SK-N-SH (cell line): ENCODE measurements around the gene AGK. TPM values are rescaled to one million over a fixed set of nuclear protein-coding genes. Genes with fewer than 3 reads are reported as not detected.

Experiments
- CTCF ChIA-PET: fragments of 300-600, 350-600 bp; formaldehyde crosslinking; extraction: SDS; loops from one replicate; lab custom pipeline; 2021; lab: Yijun Ruan, JAX
- POLR2A ChIA-PET: fragments of 350-600 bp; sonication (Branson Sonifier 250); formaldehyde crosslinking; extraction: SDS; loops from one replicate; lab custom pipeline; 2020; ENCODE audit warnings: antibody characterized with exemption, inconsistent platforms; lab: Yijun Ruan, JAX
- DNase-seq: peaks from one replicate; pipeline ENCODE4 v3.0.0; 2012
- H2AFZ ChIP-seq: fragments of 200-600 bp; sonication (generic); 2 replicates; pipeline ENCODE4 v1.8.1; 2016; ENCODE audit warnings: antibody characterized with exemption, mild to moderate bottlenecking, low read depth
- H3F3A ChIP-seq: fragments of 200-600 bp; sonication (generic); replicated peaks from 2 replicates; pipeline ENCODE3; 2016; ENCODE audit warnings: antibody characterized with exemption, mild to moderate bottlenecking; ENCODE audit not compliant: insufficient read depth
- H3K27ac ChIP-seq, 2 experiments: fragments of 200-500 bp in 1 of 2; fragments of 200-600 bp in 1 of 2; sonication (Bioruptor generic) in 1 of 2; sonication (generic), shearing (Covaris generic) in 1 of 2; 2 replicates each; pipeline versions ENCODE4 v1.5.1 to v1.6.1; 2014 to 2016; ENCODE audit warnings: low read depth in 2 of 2, inconsistent platforms in 1 of 2, low read length in 1 of 2, mild to moderate bottlenecking in 1 of 2, mixed read lengths in 1 of 2
- H3K27me3 ChIP-seq: fragments of 200-600 bp; sonication (generic), shearing (Covaris generic); 2 replicates; pipeline ENCODE4 v1.6.1; 2016; ENCODE audit warnings: mixed run types; ENCODE audit not compliant: insufficient read depth
- H3K36me3 ChIP-seq, 2 experiments: fragments of 200-500 bp in 1 of 2; fragments of 200-600 bp in 1 of 2; sonication (Bioruptor generic) in 1 of 2; sonication (generic) in 1 of 2; replicated peaks in 1 of 2; 2 replicates each; pipeline versions ENCODE3 to v1.5.1; 2014 to 2016; ENCODE audit warnings: low read length in 1 of 2, mild to moderate bottlenecking in 1 of 2; ENCODE audit not compliant: insufficient read depth in 2 of 2, control insufficient read depth in 1 of 2
- H3K4me1 ChIP-seq, 2 experiments: fragments of 200-500 bp in 1 of 2; fragments of 200-600 bp in 1 of 2; sonication (Bioruptor generic) in 1 of 2; sonication (generic), shearing (Covaris generic) in 1 of 2; 2 replicates each; pipeline versions ENCODE4 v1.5.1 to v1.6.1; 2014 to 2016; ENCODE audit warnings: low read depth in 1 of 2, low read length in 1 of 2, mixed run types in 1 of 2; ENCODE audit not compliant: insufficient read depth in 2 of 2, control insufficient read depth in 1 of 2
- H3K4me2 ChIP-seq: fragments of 200-600 bp; sonication (generic), shearing (Covaris generic); 2 replicates; pipeline ENCODE4 v1.6.1; 2017; ENCODE audit warnings: mixed run types
- H3K4me3 ChIP-seq, 2 experiments: fragments of 200-500 bp in 1 of 2; fragments of 200-600 bp in 1 of 2; sonication (Bioruptor generic) in 1 of 2; sonication (generic), shearing (Covaris generic) in 1 of 2; 2 replicates each; pipeline versions ENCODE4 v1.5.1 to v1.8.1; 2014 to 2016; ENCODE audit warnings: low read depth in 2 of 2, inconsistent platforms in 1 of 2, low read length in 1 of 2, mild to moderate bottlenecking in 1 of 2, mixed read lengths in 1 of 2, moderate library complexity in 1 of 2
- H3K79me2 ChIP-seq: fragments of 200-600 bp; sonication (generic); 2 replicates; pipeline ENCODE4 v1.8.1; 2017; ENCODE audit warnings: mild to moderate bottlenecking; ENCODE audit not compliant: insufficient read depth
- H3K9ac ChIP-seq: fragments of 200-600 bp; sonication (generic); 2 replicates; pipeline ENCODE4 v1.6.1; 2017; ENCODE audit warnings: mixed run types
- H3K9me2 ChIP-seq: fragments of 200-600 bp; sonication (generic); 2 replicates; pipeline ENCODE4 v1.6.1; 2017; ENCODE audit warnings: mixed run types
- H3K9me3 ChIP-seq: fragments of 200-600 bp; sonication (generic); 2 replicates; pipeline ENCODE4 v1.6.1; 2017; ENCODE audit warnings: mixed run types, mild to moderate bottlenecking, moderate library complexity
- H4K20me1 ChIP-seq: fragments of 200-600 bp; sonication (generic); 2 replicates; pipeline ENCODE4 v1.6.1; 2017; ENCODE audit warnings: mild to moderate bottlenecking, mixed run types; ENCODE audit not compliant: insufficient read depth
- EZH2phosphoT487 ChIP-seq: fragments of 200-600 bp; sonication (generic); IDR thresholded peaks from 2 replicates; pipeline ENCODE4 v1.6.1; 2017; ENCODE audit warnings: low read depth, mixed run types, mild to moderate bottlenecking, antibody characterized with exemption, moderate library complexity, borderline replicate concordance
- FOSL2 ChIP-seq: IDR thresholded peaks from 2 replicates; pipeline ENCODE4 v1.4.0; 2012; ENCODE audit warnings: low read depth, mild to moderate bottlenecking, moderate library complexity, borderline replicate concordance
- FOXM1 ChIP-seq: IDR thresholded peaks from 2 replicates; pipeline ENCODE4 v1.4.0; 2012; ENCODE audit warnings: low read depth, mild to moderate bottlenecking
- GABPA ChIP-seq: IDR thresholded peaks from 2 replicates; pipeline ENCODE4 v1.4.0; 2012; ENCODE audit warnings: low read depth, mild to moderate bottlenecking
- GATA2 ChIP-seq: sonication (generic); formaldehyde crosslinking; IDR thresholded peaks from 2 replicates; pipeline ENCODE4 v1.5.0; 2020; ENCODE audit warnings: mild to moderate bottlenecking, missing genetic modification reagents
- JUND ChIP-seq: IDR thresholded peaks from 2 replicates; pipeline ENCODE4 v1.4.0; 2012
- MAX ChIP-seq: IDR thresholded peaks from 2 replicates; pipeline ENCODE4 v1.4.0; 2012; ENCODE audit warnings: low read depth
- MXI1 ChIP-seq: IDR thresholded peaks from 2 replicates; pipeline ENCODE4 v1.6.1; 2012; ENCODE audit warnings: mild to moderate bottlenecking, low read depth, low read length, improper control_type of control experiment
- NFIC ChIP-seq: IDR thresholded peaks from 2 replicates; pipeline ENCODE4 v1.4.0; 2012; ENCODE audit warnings: borderline replicate concordance
- NRF1 ChIP-seq: IDR thresholded peaks from 2 replicates; pipeline ENCODE4 v1.6.1; 2012; ENCODE audit warnings: low read depth, mild to moderate bottlenecking, low read length
- PBX3 ChIP-seq: IDR thresholded peaks from 2 replicates; pipeline ENCODE4; 2012
- REST ChIP-seq: IDR thresholded peaks from 2 replicates; pipeline ENCODE4 v1.6.1; 2012; ENCODE audit warnings: mild to moderate bottlenecking, low read depth, low read length, moderate library complexity
- SIN3A ChIP-seq: IDR thresholded peaks from 2 replicates; pipeline ENCODE4 v1.6.1; 2012; ENCODE audit warnings: low read depth, mild to moderate bottlenecking, low read length, moderate library complexity, borderline replicate concordance
- SMC3 ChIP-seq: IDR thresholded peaks from 2 replicates; pipeline ENCODE4 v1.6.1; 2012; ENCODE audit warnings: low read depth, low read length, improper control_type of control experiment
- TAF1 ChIP-seq: IDR thresholded peaks from 2 replicates; pipeline ENCODE4 v1.6.1; 2012; ENCODE audit warnings: low read depth, mild to moderate bottlenecking, low read length, moderate library complexity, borderline replicate concordance
- TCF12 ChIP-seq: IDR thresholded peaks from 2 replicates; pipeline ENCODE4 v1.4.0; 2012
- TEAD4 ChIP-seq: IDR thresholded peaks from 2 replicates; pipeline ENCODE4 v1.4.0; 2012; ENCODE audit warnings: mild to moderate bottlenecking, borderline replicate concordance; ENCODE audit not compliant: insufficient read depth
- USF1 ChIP-seq: IDR thresholded peaks from 2 replicates; pipeline ENCODE4 v1.4.0; 2012; ENCODE audit warnings: low read depth, borderline replicate concordance
- USF2 ChIP-seq: fragments of 150-350 bp; IDR thresholded peaks from 2 replicates; pipeline ENCODE4 v1.6.1; 2017; ENCODE audit warnings: antibody characterized with exemption, low read length, low read depth, borderline replicate concordance
- WGBS: methylation state at CpG from one replicate; pipeline ENCODE4 v1.1.6; 2017; ENCODE audit warnings: low lambda C conversion rate; 5-methylcytosine and 5-hydroxymethylcytosine counted together
- polyA plus RNA-seq, 3 experiments: library from polyadenylated mRNA; depleted of rRNA; stranded (reverse); fragments of >200 nt; gene quantifications; 2 replicates each; pipeline ENCODE4 v1.2.3, GENCODE V29; 2012

AGK gene
- polyA plus RNA-seq, 1 of the 3 experiments (the other 2 are of a cell fraction): 45.7 TPM

GRCh38 chr7:141558544-141559183 lies 7.5 kb downstream of the AGK start:
- WGBS: 90% methylated on average over 3 of the region's 3 CpGs
- H4K20me1 ChIP-seq: no peaks in the 10 kb centered on the region
- no peak overlapping the region for H3K9ac ChIP-seq
- TF ChIP-seq SMC3 (no peak), NRF1 (no peak), TAF1 (no peak), REST (no peak), MXI1 (no peak), JUND (no peak), FOSL2 (no peak), PBX3 (no peak), GABPA (no peak), NFIC (no peak), TEAD4 (no peak), USF2 (no peak), TCF12 (no peak), EZH2phosphoT487 (no peak), MAX (no peak), SIN3A (no peak), GATA2 (CRISPR knock-in tag) (no peak), USF1 (no peak), FOXM1 (no peak)
- TF ChIP-seq, all 33 proteins: peak for 0
- H3K36me3 ChIP-seq: peaks cover 37 to 39% of the 10 kb centered on the region in 2 experiments
- H3F3A ChIP-seq: peaks cover 3% of the 10 kb centered on the region
- no peak overlapping the region for H3K4me3 ChIP-seq
- ChIA-PET CTCF (interaction anchor here (0.8 to 1.7 kb wide), 2 partner anchors 11 to 96 kb away, joined by 3 to 4 read pairs; no protein-coding TSS in a partner anchor), POLR2A (no interaction called here)
- H3K79me2 ChIP-seq: peaks cover 44% of the 10 kb centered on the region
- DNase-seq: no peak
- no peak overlapping the region for H3K4me2 ChIP-seq
- H3K27ac ChIP-seq: peak overlapping the region in 1 of 2 experiments; percentile 2; a peak in 1 of 4 replicates
- no peak overlapping the region for H2AFZ ChIP-seq
- no peaks in the 10 kb centered on the region for H3K9me2 ChIP-seq
- H3K27me3 ChIP-seq: no peaks in the 10 kb centered on the region
- no peaks in the 10 kb centered on the region; a peak in 1 of 4 replicates for H3K4me1 ChIP-seq
- H3K9me3 ChIP-seq: peaks cover 8% of the 10 kb centered on the region
